ENCODE measurements around the gene TMEM100.

Gene TMEM100

GRCh38 chr17:55743103-55743679 is 20.5 kb upstream of the TMEM100 start:
- DNase-seq (ENCODE audit: low spot score) = no peak

- no peak for DNase-seq (ENCODE audit: low spot score)
Measured at GRCh38 chr17:55742272-55743102, 19.8 kb upstream of the TMEM100 start.

- DNase-seq (ENCODE audit: low spot score) = no peak
Measured at GRCh38 chr17:55741356-55741700, 18.7 kb upstream of the TMEM100 start.

- DNase-seq (ENCODE audit: low spot score) = no peak
Measured at GRCh38 chr17:55740511-55741355, 18.1 kb upstream of the TMEM100 start.

- DNase-seq (ENCODE audit: low spot score) = no peak
Measured at GRCh38 chr17:55737976-55738501, 15.4 kb upstream of the TMEM100 start.

- peak; percentile 46 for DNase-seq (ENCODE audit: low spot score)
Measured at GRCh38 chr17:55735731-55736405, 13.2 kb upstream of the TMEM100 start.

GRCh38 chr17:55734128-55734781 is 11.6 kb upstream of the TMEM100 start:
- DNase-seq (ENCODE audit: low spot score) = no peak

- DNase-seq (ENCODE audit: low spot score) = no peak
Measured at GRCh38 chr17:55731586-55732250, 9.1 kb upstream of the TMEM100 start.

GRCh38 chr17:55730808-55731207 is 8.1 kb upstream of the TMEM100 start:
- DNase-seq (ENCODE audit: low spot score) = no peak

- DNase-seq (ENCODE audit: low spot score) = no peak
Measured at GRCh38 chr17:55730380-55730779, 7.7 kb upstream of the TMEM100 start.

GRCh38 chr17:55729484-55729883 is 6.8 kb upstream of the TMEM100 start:
- no peak for DNase-seq (ENCODE audit: low spot score)

- no peak for DNase-seq (ENCODE audit: low spot score)
Measured at GRCh38 chr17:55728833-55729232, 6.2 kb upstream of the TMEM100 start.

GRCh38 chr17:55728361-55728760 is 5.7 kb upstream of the TMEM100 start:
- no peak for DNase-seq (ENCODE audit: low spot score)

- DNase-seq (ENCODE audit: low spot score) = no peak
Measured at GRCh38 chr17:55727920-55728319, 5.3 kb upstream of the TMEM100 start.

- DNase-seq (ENCODE audit: low spot score) = no peak
Measured at GRCh38 chr17:55727275-55727674, 4.6 kb upstream of the TMEM100 start.

- no peak for DNase-seq (ENCODE audit: low spot score)
Measured at GRCh38 chr17:55726440-55726839, 3.8 kb upstream of the TMEM100 start.

- DNase-seq (ENCODE audit: low spot score) = no peak
Measured at GRCh38 chr17:55723488-55723848, 804 bp upstream of the TMEM100 start.

- no peak for DNase-seq (ENCODE audit: low spot score)
Measured at GRCh38 chr17:55722016-55722736, 488 bp downstream of the TMEM100 start.

- DNase-seq (ENCODE audit: low spot score) = no peak
Measured at GRCh38 chr17:55720919-55721836, 1.5 kb downstream of the TMEM100 start.

Data from CD4-positive, alpha-beta T cell treated with Interleukin-2 at 100 ng/mL for 4 hours (primary cell).